Spleen (tissue), 11 donors: ENCODE data around the gene MAZ. TPM values are rescaled to one million over a fixed set of nuclear protein-coding genes. Genes with fewer than 3 reads are reported as not detected.
A peak's percentile ranks its signal among the peaks of the same experiment; 100 is the strongest.

ENCODE experiments used
- DNase-seq: peaks from one replicate; pipeline ENCODE4 v3.0.0-alpha.2; 2020
- H3K27ac ChIP-seq, 8 donors: fragments of 200-600 bp; sonication (generic) in 7 of 8; 1 replicate in 4 of 8; 2 replicates in 4 of 8; pipeline versions ENCODE4 v1.5.0 to v1.8.0; 2016 to 2021; ENCODE audit warnings: inconsistent platforms in 4 of 8, mild to moderate bottlenecking in 4 of 8, moderate library complexity in 1 of 8
- H3K27me3 ChIP-seq, 7 donors: fragments of 200-600 bp; sonication (generic) in 6 of 7; replicated peaks in 1 of 7; 1 replicate in 4 of 7; 2 replicates in 3 of 7; pipeline versions ENCODE4 v1.5.0 to v1.8.0; 2016 to 2021; ENCODE audit warnings: inconsistent platforms in 3 of 7, mild to moderate bottlenecking in 1 of 7
- H3K36me3 ChIP-seq, 6 donors: fragments of 200-600 bp; sonication (generic) in 5 of 6; 1 replicate in 4 of 6; 2 replicates in 2 of 6; pipeline versions ENCODE4 v1.5.0 to v1.8.0; 2016 to 2021; ENCODE audit warnings: inconsistent platforms in 2 of 6
- H3K4me1 ChIP-seq, 6 donors: fragments of 200-600 bp; sonication (generic) in 5 of 6; 1 replicate in 3 of 6; 2 replicates in 3 of 6; pipeline versions ENCODE4 v1.5.0 to v1.8.0; 2016 to 2021; ENCODE audit warnings: inconsistent platforms in 3 of 6
- H3K4me3 ChIP-seq, 8 donors: fragments of 200-600 bp; sonication (generic) in 7 of 8; 1 replicate in 4 of 8; 2 replicates in 4 of 8; pipeline versions ENCODE4 v1.5.0 to v1.8.0; 2016 to 2021; ENCODE audit warnings: inconsistent platforms in 4 of 8, mild to moderate bottlenecking in 4 of 8, moderate library complexity in 2 of 8
- H3K9me3 ChIP-seq, 8 donors: fragments of 200-600 bp; sonication (generic) in 7 of 8; 1 replicate in 4 of 8; 2 replicates in 4 of 8; pipeline versions ENCODE4 v1.5.0 to v1.8.0; 2016 to 2021; ENCODE audit warnings: inconsistent platforms in 4 of 8
- POLR2A ChIP-seq, 3 donors: fragments of 450-650 bp; IDR thresholded peaks; one replicate each; pipeline ENCODE4 v1.5.1; 2017; ENCODE audit warnings: antibody characterized with exemption in 3 of 3, mild to moderate bottlenecking in 1 of 3
- POLR2AphosphoS5 ChIP-seq, 3 donors: sonication (generic); formaldehyde crosslinking; IDR thresholded peaks; one replicate each; pipeline ENCODE4 v1.5.1; 2017; ENCODE audit warnings: antibody characterized with exemption in 3 of 3
- WGBS, 5 donors: extraction: QIAGEN DNeasy Blood & Tissue Kit in 3 of 5; methylation state at CpG; one replicate each; pipeline versions ENCODE4 v1.1.5 to v1.1.7; 2013 to 2018; 5-methylcytosine and 5-hydroxymethylcytosine counted together
- intact Hi-C: fragments of 100-400 bp; cut with DNase I; formaldehyde crosslinking; loops from one replicate; pipeline ENCODE4 v1.15.0; 2023; ENCODE audit warnings: low total_unique reads
- polyA plus RNA-seq, 3 donors: library from polyadenylated mRNA; stranded (reverse); fragments of 200-250 nt; gene quantifications; one replicate each; pipeline ENCODE4 v1.2.1, GENCODE V29; 2013
- total RNA-seq, 7 donors: library from RNA; depleted of rRNA in 3 of 7; stranded (reverse); fragments of >200 nt in 3 of 7; fragmentation: NEBNext Ultra II Directional in 4 of 7; extraction: Animal tissue kit (Norgen Biotek cat#: 25700) in 4 of 7; gene quantifications; one replicate each; pipeline versions ENCODE4 v1.1.0 to v1.2.1, GENCODE V29; 2016 to 2021
- TF ChIP-seq, protein P1 (sequence below), 11 experiments: fragments of 200-600 bp in 7 of 11; fragments of 450-650 bp in 4 of 11; sonication (generic) in 4 of 11; IDR thresholded peaks in 8 of 11; conservative IDR thresholded peaks in 3 of 11; 1 replicate in 7 of 11; 2 replicates in 4 of 11; pipeline versions ENCODE4 v1.4.0 to v1.8.0; 2016 to 2021; ENCODE audit warnings: antibody characterized with exemption in 11 of 11, inconsistent platforms in 4 of 11, mild to moderate bottlenecking in 1 of 11
- donor health status: healthy with polysubstance abuse.
- donor health status: DM: no; HTN: no; CAD: no; lungs with moderate emphysema.
- donor health status: DM: no; HTN: no; CAD: no.
- donor health status: Bipolar disorder and iron deficiency.
- donor health status: healthy.
- donor health status: DM: no; HTN: no; CAD: no.
- donor health status: DM: yes; HTN: yes; CAD: no.

MAZ gene
- total and polyA plus RNA-seq, 10 donors = 82.7 to 157 (median 113) TPM

DNA sequence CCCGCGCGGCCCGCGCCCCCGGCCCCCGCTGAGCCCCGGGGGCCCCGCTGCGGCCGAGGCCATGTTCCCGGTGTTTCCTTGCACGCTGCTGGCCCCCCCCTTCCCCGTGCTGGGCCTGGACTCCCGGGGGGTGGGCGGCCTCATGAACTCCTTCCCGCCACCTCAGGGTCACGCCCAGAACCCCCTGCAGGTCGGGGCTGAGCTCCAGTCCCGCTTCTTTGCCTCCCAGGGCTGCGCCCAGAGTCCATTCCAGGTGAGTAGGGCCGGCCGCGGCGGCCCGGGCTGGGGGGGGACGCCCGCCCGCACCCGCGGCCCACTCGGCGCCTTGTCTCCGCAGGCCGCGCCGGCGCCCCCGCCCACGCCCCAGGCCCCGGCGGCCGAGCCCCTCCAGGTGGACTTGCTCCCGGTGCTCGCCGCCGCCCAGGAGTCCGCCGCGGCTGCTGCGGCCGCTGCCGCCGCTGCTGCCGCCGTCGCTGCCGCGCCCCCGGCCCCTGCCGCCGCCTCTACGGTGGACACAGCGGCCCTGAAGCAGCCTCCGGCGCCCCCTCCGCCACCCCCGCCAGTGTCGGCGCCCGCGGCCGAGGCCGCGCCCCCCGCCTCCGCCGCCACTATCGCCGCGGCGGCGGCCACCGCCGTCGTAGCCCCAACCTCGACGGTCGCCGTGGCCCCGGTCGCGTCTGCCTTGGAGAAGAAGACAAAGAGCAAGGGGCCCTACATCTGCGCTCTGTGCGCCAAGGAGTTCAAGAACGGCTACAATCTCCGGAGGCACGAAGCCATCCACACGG, 504 bp downstream of the MAZ start:
- peaks cover 0 to 7% (median 3%) of the 10 kb centered on the region in 7 donors for H3K27me3 ChIP-seq
- H3K9me3 ChIP-seq = no peaks in the 10 kb centered on the region
- 0 to 1% (median 0%) methylated on average over 12 to 99 of the region's 99 CpGs for WGBS, 5 donors
- peaks cover 0 to 44% (median 19%) of the 10 kb centered on the region in 6 donors for H3K36me3 ChIP-seq
- TF ChIP-seq, protein P1, sequence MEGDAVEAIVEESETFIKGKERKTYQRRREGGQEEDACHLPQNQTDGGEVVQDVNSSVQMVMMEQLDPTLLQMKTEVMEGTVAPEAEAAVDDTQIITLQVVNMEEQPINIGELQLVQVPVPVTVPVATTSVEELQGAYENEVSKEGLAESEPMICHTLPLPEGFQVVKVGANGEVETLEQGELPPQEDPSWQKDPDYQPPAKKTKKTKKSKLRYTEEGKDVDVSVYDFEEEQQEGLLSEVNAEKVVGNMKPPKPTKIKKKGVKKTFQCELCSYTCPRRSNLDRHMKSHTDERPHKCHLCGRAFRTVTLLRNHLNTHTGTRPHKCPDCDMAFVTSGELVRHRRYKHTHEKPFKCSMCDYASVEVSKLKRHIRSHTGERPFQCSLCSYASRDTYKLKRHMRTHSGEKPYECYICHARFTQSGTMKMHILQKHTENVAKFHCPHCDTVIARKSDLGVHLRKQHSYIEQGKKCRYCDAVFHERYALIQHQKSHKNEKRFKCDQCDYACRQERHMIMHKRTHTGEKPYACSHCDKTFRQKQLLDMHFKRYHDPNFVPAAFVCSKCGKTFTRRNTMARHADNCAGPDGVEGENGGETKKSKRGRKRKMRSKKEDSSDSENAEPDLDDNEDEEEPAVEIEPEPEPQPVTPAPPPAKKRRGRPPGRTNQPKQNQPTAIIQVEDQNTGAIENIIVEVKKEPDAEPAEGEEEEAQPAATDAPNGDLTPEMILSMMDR (IDR thresholded peaks at IDR 0.05 in 8 of 11, conservative IDR thresholded peaks at IDR 0.05 in 3 of 11) = no peak
- TF ChIP-seq POLR2AphosphoS5 (IDR thresholded peaks at IDR 0.05) (no peak), POLR2A (IDR thresholded peaks at IDR 0.05) (no peak)
- H3K4me3 ChIP-seq = peak overlapping the region; percentile 45 to 92 (median 56)
- intact Hi-C loops = no loop called here
- peaks cover 46 to 64% (median 61%) of the 10 kb centered on the region in 6 donors for H3K4me1 ChIP-seq
- peak; percentile 93 for DNase-seq
- peak overlapping the region; percentile 88 to 100 (median 94) for H3K27ac ChIP-seq

DNA sequence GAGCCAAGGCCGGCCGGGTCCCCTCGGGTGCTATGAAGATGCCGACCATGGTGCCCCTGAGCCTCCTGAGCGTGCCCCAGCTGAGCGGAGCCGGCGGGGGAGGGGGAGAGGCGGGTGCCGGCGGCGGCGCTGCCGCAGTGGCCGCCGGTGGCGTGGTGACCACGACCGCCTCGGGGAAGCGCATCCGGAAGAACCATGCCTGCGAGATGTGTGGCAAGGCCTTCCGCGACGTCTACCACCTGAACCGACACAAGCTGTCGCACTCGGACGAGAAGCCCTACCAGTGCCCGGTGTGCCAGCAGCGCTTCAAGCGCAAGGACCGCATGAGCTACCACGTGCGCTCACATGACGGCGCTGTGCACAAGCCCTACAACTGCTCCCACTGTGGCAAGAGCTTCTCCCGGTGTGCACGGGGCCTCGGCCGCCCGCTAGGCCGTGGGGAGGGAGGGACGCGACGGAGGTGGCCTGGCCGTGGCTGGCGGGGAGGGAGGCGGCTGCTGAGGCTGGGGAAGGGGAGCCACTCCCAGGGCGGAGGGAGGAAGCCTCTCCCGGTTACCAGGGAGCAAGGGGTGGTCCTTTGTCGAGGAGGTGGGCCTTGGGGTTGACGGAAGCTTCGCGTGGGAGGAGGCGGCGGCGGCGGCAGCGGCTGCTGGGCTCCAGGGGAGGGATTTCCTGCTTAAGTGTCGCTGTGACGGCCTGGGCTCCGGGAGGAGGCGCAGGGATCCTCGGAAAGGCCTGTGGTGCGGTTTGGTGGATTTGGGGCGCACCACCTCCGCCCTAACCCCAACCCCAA, 1.3 kb downstream of the MAZ start:
- intact Hi-C loops = no loop called here
- Histone ChIP-seq H3K27me3 (peaks cover 0 to 14% (median 10%) of the 10 kb centered on the region in 7 donors), H3K36me3 (peaks cover 0 to 36% (median 19%) of the 10 kb centered on the region in 6 donors), H3K4me1 (peaks cover 52 to 72% (median 69%) of the 10 kb centered on the region in 6 donors), H3K4me3 (peak overlapping the region; percentile 45 to 92 (median 56)), H3K9me3 (no peaks in the 10 kb centered on the region), H3K27ac (peak overlapping the region; percentile 88 to 100 (median 94))
- TF ChIP-seq, protein P1 (IDR thresholded peaks at IDR 0.05 in 8 of 11, conservative IDR thresholded peaks at IDR 0.05 in 3 of 11) = peak in 9 of 11 experiments; percentile 24 to 69 (median 43)
- peak; percentile 87 to 94 (median 90) for TF ChIP-seq POLR2AphosphoS5 (IDR thresholded peaks at IDR 0.05)
- peak in 1 of 3 donors; percentile 5 for TF ChIP-seq POLR2A (IDR thresholded peaks at IDR 0.05)
- WGBS, 5 donors = 0 to 1% (median 0%) methylated on average over 17 to 69 of the region's 69 CpGs
- peak; percentile 97 for DNase-seq

DNA sequence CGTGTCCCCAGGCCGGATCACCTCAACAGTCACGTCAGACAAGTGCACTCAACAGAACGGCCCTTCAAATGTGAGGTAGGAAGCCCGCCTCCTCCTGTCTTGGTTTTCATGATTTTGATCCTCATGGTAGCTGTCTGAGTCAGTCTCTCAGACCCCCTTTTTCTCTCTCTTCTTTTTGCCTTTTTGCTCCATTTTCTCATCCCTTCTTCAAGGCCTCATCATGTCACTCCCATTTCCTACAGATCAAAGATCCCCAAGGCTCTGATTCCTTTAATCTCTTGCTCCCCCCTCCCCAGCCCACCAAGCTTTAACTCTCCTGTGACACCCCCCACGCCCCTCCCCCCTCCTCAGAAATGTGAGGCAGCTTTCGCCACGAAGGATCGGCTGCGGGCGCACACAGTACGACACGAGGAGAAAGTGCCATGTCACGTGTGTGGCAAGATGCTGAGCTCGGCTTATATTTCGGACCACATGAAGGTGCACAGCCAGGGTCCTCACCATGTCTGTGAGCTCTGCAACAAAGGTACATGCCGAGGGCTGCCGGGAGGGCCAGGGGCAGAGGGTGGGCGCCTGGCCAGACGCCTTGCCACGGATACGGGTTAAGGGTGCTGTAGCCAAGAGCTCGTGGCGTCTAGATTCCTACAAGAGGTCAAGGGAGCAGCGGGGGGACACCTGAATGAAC, 2.0 kb downstream of the MAZ start:
- DNase-seq = peak; percentile 85
- Histone ChIP-seq H3K9me3 (no peaks in the 10 kb centered on the region), H3K4me1 (peaks cover 52 to 79% (median 71%) of the 10 kb centered on the region in 6 donors), H3K27me3 (peaks cover 0 to 19% (median 10%) of the 10 kb centered on the region in 7 donors), H3K4me3 (peak overlapping the region; percentile 16 to 92 (median 56)), H3K36me3 (peaks cover 0 to 30% (median 19%) of the 10 kb centered on the region in 6 donors), H3K27ac (peak overlapping the region; percentile 88 to 100 (median 94))
- intact Hi-C loops = no loop called here
- WGBS, 5 donors = 37 to 55% (median 45%) methylated on average over 25 of the region's 25 CpGs
- TF ChIP-seq, protein P1 (IDR thresholded peaks at IDR 0.05 in 8 of 11, conservative IDR thresholded peaks at IDR 0.05 in 3 of 11) = no peak
- TF ChIP-seq POLR2A (IDR thresholded peaks at IDR 0.05) (no peak), POLR2AphosphoS5 (IDR thresholded peaks at IDR 0.05) (peak in 1 of 3 donors; percentile 5)
